GM21447 (cell line): ENCODE data around the gene WDR4.
"Not testable (repeated sequence)": the region's sequence is repeated elsewhere in the genome, so short reads cannot be mapped to it uniquely, and the experiment has no call there.

Experiments used
- ATAC-seq: cut with Tn5 transposase; IDR thresholded peaks from one replicate; pipeline ENCODE4 v1.9.1; 2021; ENCODE audit not compliant: unreplicated experiment

The WDR4 gene

GRCh38 chr21:42841156-42841915, 38.0 kb downstream of the WDR4 start:
- no peak for ATAC-seq

- no peak for ATAC-seq
Measured at GRCh38 chr21:42840411-42841155, 38.8 kb downstream of the WDR4 start.

GRCh38 chr21:42839271-42840231, 39.8 kb downstream of the WDR4 start:
- no peak for ATAC-seq

- ATAC-seq, result not testable (repeated sequence)
Measured at GRCh38 chr21:42838212-42838690, 41.1 kb downstream of the WDR4 start.

- ATAC-seq, result no peak
Measured at GRCh38 chr21:42837421-42838211, 41.7 kb downstream of the WDR4 start.

GRCh38 chr21:42836767-42837301, 42.5 kb downstream of the WDR4 start:
- ATAC-seq, result no peak

- no peak for ATAC-seq
Measured at GRCh38 chr21:42836402-42836666, 43.0 kb downstream of the WDR4 start.

- no peak for ATAC-seq
Measured at GRCh38 chr21:42835611-42836401, 43.5 kb downstream of the WDR4 start.

GRCh38 chr21:42835211-42835610, 44.1 kb downstream of the WDR4 start:
- ATAC-seq, result no peak

- ATAC-seq, result no peak
Measured at GRCh38 chr21:42834726-42835191, 44.6 kb downstream of the WDR4 start.

- no peak for ATAC-seq
Measured at GRCh38 chr21:42833859-42834725, 45.2 kb downstream of the WDR4 start.

- ATAC-seq, result no peak
Measured at GRCh38 chr21:42833439-42833815, 45.9 kb downstream of the WDR4 start.

- ATAC-seq, result not testable (repeated sequence)
Measured at GRCh38 chr21:42832321-42832630, 47.1 kb downstream of the WDR4 start.

GRCh38 chr21:42830456-42831455, 48.6 kb downstream of the WDR4 start:
- no peak for ATAC-seq

GRCh38 chr21:42829954-42830353, 49.4 kb downstream of the WDR4 start:
- no peak for ATAC-seq

- ATAC-seq, result no peak
Measured at GRCh38 chr21:42829417-42829816, 49.9 kb downstream of the WDR4 start.

GRCh38 chr21:42827588-42827987, 51.8 kb downstream of the WDR4 start:
- no peak for ATAC-seq
